Measurements from ENCODE around the gene ANKRD22. TPM values are rescaled to one million over a fixed set of nuclear protein-coding genes. Genes with fewer than 3 reads are reported as not detected.
"Not testable (repeated sequence)": the region's sequence is repeated elsewhere in the genome, so short reads cannot be mapped to it uniquely, and the experiment has no call there.

ANKRD22 gene
- total RNA-seq, 1 experiment from 2014 or later: 4.9 TPM

DNA sequence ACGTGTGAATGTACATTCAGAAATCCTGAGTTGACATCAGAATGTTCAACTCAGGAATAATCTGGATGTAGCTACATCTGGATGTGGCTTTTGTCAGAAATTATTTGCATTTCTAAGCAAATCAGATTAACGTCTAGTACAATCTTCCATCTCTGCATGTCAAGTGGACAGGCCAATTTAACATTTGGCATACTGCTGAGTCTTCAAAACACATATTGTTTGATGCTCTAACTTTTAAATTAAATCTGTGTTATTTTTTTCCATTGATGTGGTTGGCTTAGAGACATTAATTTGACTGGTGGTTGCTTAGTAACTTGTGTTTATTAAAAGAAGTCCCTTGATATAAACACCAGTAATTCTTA lies 31.8 kb upstream of the ANKRD22 start:
- Histone ChIP-seq H3K4me2 (peak overlapping the region; percentile 82), H3K9me2 (ENCODE audit: insufficient read depth) (no peaks in the 10 kb centered on the region), H2AFZ (no peak overlapping the region), H3K79me2 (ENCODE audit: low read depth) (peaks cover 68% of the 10 kb centered on the region), H3K27me3 (ENCODE audit: insufficient read depth, low read depth) (no peaks in the 10 kb centered on the region), H3K27ac (peak overlapping the region; percentile 92), H3K4me1 (replicated peaks; ENCODE audit: insufficient read depth) (peaks cover 35% of the 10 kb centered on the region), H3K36me3 (ENCODE audit: low read depth) (peaks cover 8% of the 10 kb centered on the region; the same call in 1 of the 2 replicates), H3F3A (ENCODE audit: insufficient read depth, low read depth) (peaks cover 16% of the 10 kb centered on the region; the same call in 1 of the 2 replicates), H3K9me3 (ENCODE audit: insufficient read depth, low read depth) (no peaks in the 10 kb centered on the region), H3K4me3 (no peak overlapping the region), H4K20me1 (ENCODE audit: insufficient read depth) (no peaks in the 10 kb centered on the region)
- ChIA-PET POLR2A (ENCODE audit: unreplicated experiment) (interaction anchor here (0.7 kb wide), 1 partner anchor 1218 kb away, joined by 3 read pairs; no protein-coding TSS in a partner anchor), CTCF (no interaction called here)
- BruUV-seq (replicated peaks): no TSS peak
- intact Hi-C loops (cut with micrococcal nuclease; ENCODE audit: unreplicated experiment): loop anchor here (2.0 to 5.0 kb wide), 2 partner anchors 13 to 46 kb away; no protein-coding TSS in a partner anchor
- TF ChIP-seq EZH2 (IDR thresholded peaks at IDR 0.05; ENCODE audit: low read depth): no peak
- TF ChIP-seq, protein P1, sequence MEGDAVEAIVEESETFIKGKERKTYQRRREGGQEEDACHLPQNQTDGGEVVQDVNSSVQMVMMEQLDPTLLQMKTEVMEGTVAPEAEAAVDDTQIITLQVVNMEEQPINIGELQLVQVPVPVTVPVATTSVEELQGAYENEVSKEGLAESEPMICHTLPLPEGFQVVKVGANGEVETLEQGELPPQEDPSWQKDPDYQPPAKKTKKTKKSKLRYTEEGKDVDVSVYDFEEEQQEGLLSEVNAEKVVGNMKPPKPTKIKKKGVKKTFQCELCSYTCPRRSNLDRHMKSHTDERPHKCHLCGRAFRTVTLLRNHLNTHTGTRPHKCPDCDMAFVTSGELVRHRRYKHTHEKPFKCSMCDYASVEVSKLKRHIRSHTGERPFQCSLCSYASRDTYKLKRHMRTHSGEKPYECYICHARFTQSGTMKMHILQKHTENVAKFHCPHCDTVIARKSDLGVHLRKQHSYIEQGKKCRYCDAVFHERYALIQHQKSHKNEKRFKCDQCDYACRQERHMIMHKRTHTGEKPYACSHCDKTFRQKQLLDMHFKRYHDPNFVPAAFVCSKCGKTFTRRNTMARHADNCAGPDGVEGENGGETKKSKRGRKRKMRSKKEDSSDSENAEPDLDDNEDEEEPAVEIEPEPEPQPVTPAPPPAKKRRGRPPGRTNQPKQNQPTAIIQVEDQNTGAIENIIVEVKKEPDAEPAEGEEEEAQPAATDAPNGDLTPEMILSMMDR (conservative IDR thresholded peaks at IDR 0.05): no peak
- no peak for DNase-seq

DNA sequence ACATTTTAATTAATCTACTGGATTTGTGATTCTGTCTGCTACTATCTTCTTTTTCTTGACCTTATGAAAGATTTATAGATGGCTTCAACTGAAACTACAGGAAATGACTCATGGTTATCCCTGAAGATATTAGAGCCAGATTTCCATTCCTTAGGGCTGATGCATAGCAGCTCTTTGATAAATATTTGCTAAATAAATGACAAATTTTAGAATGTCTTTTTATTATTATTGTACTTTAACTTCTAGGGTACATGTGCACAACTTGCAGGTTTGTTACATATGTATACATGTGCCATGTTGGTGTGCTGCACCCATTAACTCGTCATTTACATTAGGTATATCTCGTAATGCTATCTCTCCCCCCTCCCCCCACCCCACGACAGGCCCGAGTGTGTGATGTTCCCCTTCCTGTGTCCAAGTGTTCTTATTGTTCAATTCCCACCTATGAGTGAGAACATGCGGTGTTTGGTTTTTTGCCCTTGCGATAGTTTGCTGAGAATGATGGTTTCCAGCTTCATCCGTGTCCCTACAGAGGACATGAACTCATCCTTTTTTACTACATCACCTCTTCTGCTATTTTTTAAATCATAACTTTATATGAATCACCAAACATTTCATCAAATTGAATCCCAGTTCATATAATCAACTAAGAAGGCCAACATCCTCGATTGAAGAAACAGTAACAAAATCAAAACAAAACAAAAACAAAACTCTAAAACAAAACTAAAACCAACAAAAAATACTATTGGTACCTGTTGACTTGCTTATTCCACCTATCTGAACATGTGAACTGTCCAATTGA lies 31.2 kb upstream of the ANKRD22 start:
- peak overlapping the region; percentile 82 for H3K4me3 ChIP-seq
- H2AFZ ChIP-seq; BruUV-seq (replicated peaks); H3K9me2 ChIP-seq (ENCODE audit: insufficient read depth); H3K36me3 ChIP-seq (ENCODE audit: low read depth); H4K20me1 ChIP-seq (ENCODE audit: insufficient read depth); H3K27me3 ChIP-seq (ENCODE audit: insufficient read depth, low read depth); H3K9me3 ChIP-seq (ENCODE audit: insufficient read depth, low read depth): not testable (repeated sequence)
- POLR2A ChIA-PET (ENCODE audit: unreplicated experiment): interaction anchor here (0.6 kb wide), 1 partner anchor 17 kb away, joined by 11 read pairs; no protein-coding TSS in a partner anchor
- H3F3A ChIP-seq (ENCODE audit: insufficient read depth, low read depth): peaks cover 16% of the 10 kb centered on the region; the same call in 1 of the 2 replicates
- H3K27ac ChIP-seq: peak overlapping the region; percentile 92
- H3K4me2 ChIP-seq: peak overlapping the region; percentile 82
- DNase-seq: peak in 1 of 2 experiments; percentile 74
- H3K79me2 ChIP-seq (ENCODE audit: low read depth): peaks cover 62% of the 10 kb centered on the region
- CTCF ChIA-PET: interaction anchor here (1.1 kb wide), 1 partner anchor 49 kb away, joined by 3 read pairs; no protein-coding TSS in a partner anchor
- H3K4me1 ChIP-seq (replicated peaks; ENCODE audit: insufficient read depth): peaks cover 35% of the 10 kb centered on the region
- intact Hi-C loops (cut with micrococcal nuclease; ENCODE audit: unreplicated experiment): loop anchor here (2.0 to 5.0 kb wide), 2 partner anchors 14 to 46 kb away; no protein-coding TSS in a partner anchor

DNA sequence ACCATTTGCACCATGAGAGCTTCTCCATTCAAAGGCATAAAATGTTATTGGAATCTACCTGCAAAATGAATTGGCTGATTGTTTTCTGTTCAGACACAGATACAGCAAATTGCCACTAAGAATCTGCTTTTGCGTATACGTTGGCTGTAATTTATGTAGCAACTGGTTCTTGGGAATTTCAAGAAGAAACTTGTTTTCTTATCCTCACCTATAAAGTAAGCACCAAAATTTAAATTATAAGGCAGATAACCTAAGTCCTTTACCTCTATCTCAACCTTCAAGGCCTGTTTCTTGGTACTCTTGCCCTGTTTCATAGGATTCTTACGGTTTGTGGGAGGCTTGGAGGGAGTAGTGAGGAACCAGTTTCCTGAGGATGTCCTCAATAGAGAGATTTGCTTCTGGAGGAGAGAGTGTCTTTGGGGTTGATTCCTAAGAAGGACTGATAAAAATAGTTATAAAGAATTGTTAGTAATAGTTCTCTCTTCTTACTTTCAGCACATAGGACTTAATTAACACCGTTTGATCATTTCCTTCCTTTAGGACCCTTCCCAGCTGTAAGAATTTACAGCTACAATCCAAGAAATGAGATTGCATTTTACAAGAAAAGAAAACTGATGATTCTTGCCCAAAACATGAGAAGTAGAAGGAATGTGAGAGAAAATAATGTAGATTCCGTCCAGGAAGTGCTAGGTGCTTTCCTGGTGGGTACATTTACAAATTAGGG lies 30.4 kb upstream of the ANKRD22 start:
- no peak overlapping the region for H2AFZ ChIP-seq
- peaks cover 55% of the 10 kb centered on the region for H3K79me2 ChIP-seq (ENCODE audit: low read depth)
- intact Hi-C loops (cut with micrococcal nuclease; ENCODE audit: unreplicated experiment): loop anchor here (2.0 to 5.0 kb wide), 3 partner anchors 15 to 45 kb away; partner anchors contain the start of gene ANKRD22
- ChIA-PET POLR2A (ENCODE audit: unreplicated experiment) (interaction anchor here (0.6 kb wide), 1 partner anchor 18 kb away, joined by 11 read pairs; no protein-coding TSS in a partner anchor), CTCF (interaction anchor here (1.1 kb wide), 1 partner anchor 50 kb away, joined by 3 read pairs; no protein-coding TSS in a partner anchor)
- peak overlapping the region; percentile 82 for H3K4me2 ChIP-seq
- H3K27me3 ChIP-seq (ENCODE audit: insufficient read depth, low read depth): no peaks in the 10 kb centered on the region
- BruUV-seq (replicated peaks): TSS peak; percentile 76
- H3F3A ChIP-seq (ENCODE audit: insufficient read depth, low read depth): peaks cover 16% of the 10 kb centered on the region; the same call in 1 of the 2 replicates
- peak overlapping the region; percentile 92 for H3K27ac ChIP-seq
- peaks cover 35% of the 10 kb centered on the region for H3K4me1 ChIP-seq (replicated peaks; ENCODE audit: insufficient read depth)
- peak overlapping the region; percentile 82 for H3K4me3 ChIP-seq
- no peaks in the 10 kb centered on the region for H4K20me1 ChIP-seq (ENCODE audit: insufficient read depth)
- no peak for DNase-seq
- H3K9me3 ChIP-seq (ENCODE audit: insufficient read depth, low read depth): no peaks in the 10 kb centered on the region
- peaks cover 8% of the 10 kb centered on the region; the same call in 1 of the 2 replicates for H3K36me3 ChIP-seq (ENCODE audit: low read depth)
- TF ChIP-seq, protein P1 (conservative IDR thresholded peaks at IDR 0.05): no peak
- no peak for TF ChIP-seq EZH2 (IDR thresholded peaks at IDR 0.05; ENCODE audit: low read depth)
- no peaks in the 10 kb centered on the region for H3K9me2 ChIP-seq (ENCODE audit: insufficient read depth)

Measured in PC-9 (cell line).